ENCODE measurements around the gene ENPP1.

- TF ChIP-seq POLR2A (IDR thresholded peaks at IDR 0.05; ENCODE audit: low read depth, low read length) (no peak), TAF1 (IDR thresholded peaks at IDR 0.05; ENCODE audit: borderline replicate concordance, low read depth, low read length) (no peak), POLR2AphosphoS5 (IDR thresholded peaks at IDR 0.05; ENCODE audit: low read depth, low read length) (no peak)
Measured at GRCh38 chr6:131823276-131823902, 15.6 kb downstream of the ENPP1 start.

Measured in GM12892 (cell line).